Measurements from ENCODE around the gene TMEM53.

The TMEM53 gene

DNA sequence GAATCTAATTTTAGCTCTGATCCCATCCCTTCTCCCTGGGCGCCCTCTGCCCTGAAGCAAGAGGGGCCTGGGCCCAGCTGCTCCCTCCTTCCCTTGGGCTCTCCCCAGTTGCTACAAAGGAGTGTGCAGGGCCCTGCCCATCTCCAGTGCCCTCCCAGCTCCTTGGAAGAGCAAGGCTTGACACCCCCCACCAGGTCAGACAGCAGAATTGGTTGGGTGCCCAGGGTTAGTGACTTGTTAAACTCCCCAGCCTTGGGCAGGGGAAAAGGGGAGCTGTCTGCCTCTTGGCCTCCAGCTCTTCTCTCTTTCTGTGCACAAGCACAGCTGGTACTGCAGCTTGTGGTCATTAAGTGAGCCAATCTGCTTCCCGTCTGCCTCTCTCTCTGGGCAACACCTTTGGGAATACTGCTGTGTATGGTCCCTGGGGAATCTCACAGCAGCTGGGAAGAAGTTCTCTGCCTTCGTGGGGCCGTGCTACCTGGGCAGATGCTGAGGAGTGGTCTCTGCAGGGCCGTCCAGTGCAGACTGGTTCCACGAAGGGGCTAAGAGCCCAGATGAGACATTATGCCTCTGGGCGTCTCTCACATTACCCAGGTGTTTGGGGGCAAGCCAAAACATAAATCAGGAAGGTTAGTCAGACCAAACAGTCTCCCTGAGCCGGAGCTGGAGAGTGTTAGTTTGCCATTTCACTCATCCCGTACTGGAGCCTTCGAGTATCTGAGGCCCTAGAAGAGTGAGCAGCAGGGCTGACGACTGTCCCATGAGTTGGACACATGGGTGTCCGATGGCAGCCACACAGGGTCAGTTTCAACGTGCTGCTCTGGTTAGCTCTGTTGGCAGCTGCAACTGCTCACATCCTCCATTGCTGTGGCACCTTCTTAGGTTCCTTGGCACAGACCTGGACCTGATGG is 37.3 kb downstream of the TMEM53 start:
- no peak overlapping the region for H3K4me3 ChIP-seq (ENCODE audit: insufficient read depth, low read length, poor library complexity, severe bottlenecking)
- no peaks in the 10 kb centered on the region for H3K9me2 ChIP-seq (replicated peaks; ENCODE audit: insufficient read depth, low read length)
- TF ChIP-seq EZH2phosphoT487 (conservative IDR thresholded peaks at IDR 0.05; ENCODE audit: low read length) = no peak
- TF ChIP-seq, protein P1, sequence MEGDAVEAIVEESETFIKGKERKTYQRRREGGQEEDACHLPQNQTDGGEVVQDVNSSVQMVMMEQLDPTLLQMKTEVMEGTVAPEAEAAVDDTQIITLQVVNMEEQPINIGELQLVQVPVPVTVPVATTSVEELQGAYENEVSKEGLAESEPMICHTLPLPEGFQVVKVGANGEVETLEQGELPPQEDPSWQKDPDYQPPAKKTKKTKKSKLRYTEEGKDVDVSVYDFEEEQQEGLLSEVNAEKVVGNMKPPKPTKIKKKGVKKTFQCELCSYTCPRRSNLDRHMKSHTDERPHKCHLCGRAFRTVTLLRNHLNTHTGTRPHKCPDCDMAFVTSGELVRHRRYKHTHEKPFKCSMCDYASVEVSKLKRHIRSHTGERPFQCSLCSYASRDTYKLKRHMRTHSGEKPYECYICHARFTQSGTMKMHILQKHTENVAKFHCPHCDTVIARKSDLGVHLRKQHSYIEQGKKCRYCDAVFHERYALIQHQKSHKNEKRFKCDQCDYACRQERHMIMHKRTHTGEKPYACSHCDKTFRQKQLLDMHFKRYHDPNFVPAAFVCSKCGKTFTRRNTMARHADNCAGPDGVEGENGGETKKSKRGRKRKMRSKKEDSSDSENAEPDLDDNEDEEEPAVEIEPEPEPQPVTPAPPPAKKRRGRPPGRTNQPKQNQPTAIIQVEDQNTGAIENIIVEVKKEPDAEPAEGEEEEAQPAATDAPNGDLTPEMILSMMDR (IDR thresholded peaks at IDR 0.05; ENCODE audit: insufficient read depth, low read length, poor library complexity, severe bottlenecking) = no peak
- H3K79me2 ChIP-seq (ENCODE audit: insufficient read depth, low read length) = peaks cover 11% of the 10 kb centered on the region; the same call in 1 of the 2 replicates
- H3K9me3 ChIP-seq (ENCODE audit: insufficient read depth, low read length) = no peaks in the 10 kb centered on the region
- H3F3A ChIP-seq (ENCODE audit: insufficient read depth) = no peaks in the 10 kb centered on the region
- H3K9ac ChIP-seq (ENCODE audit: low read length) = no peak overlapping the region
- H2AFZ ChIP-seq (ENCODE audit: low read depth, low read length, severe bottlenecking) = no peak overlapping the region
- H3K4me2 ChIP-seq (ENCODE audit: low read depth, low read length, poor library complexity, severe bottlenecking) = no peak overlapping the region
- no peaks in the 10 kb centered on the region for H4K20me1 ChIP-seq (ENCODE audit: low read depth, low read length)
- no peaks in the 10 kb centered on the region for H3K36me3 ChIP-seq (ENCODE audit: low read length)
- H3K27me3 ChIP-seq (ENCODE audit: low read length) = no peaks in the 10 kb centered on the region
- H3K27ac ChIP-seq (ENCODE audit: low read depth, low read length) = no peak overlapping the region

DNA sequence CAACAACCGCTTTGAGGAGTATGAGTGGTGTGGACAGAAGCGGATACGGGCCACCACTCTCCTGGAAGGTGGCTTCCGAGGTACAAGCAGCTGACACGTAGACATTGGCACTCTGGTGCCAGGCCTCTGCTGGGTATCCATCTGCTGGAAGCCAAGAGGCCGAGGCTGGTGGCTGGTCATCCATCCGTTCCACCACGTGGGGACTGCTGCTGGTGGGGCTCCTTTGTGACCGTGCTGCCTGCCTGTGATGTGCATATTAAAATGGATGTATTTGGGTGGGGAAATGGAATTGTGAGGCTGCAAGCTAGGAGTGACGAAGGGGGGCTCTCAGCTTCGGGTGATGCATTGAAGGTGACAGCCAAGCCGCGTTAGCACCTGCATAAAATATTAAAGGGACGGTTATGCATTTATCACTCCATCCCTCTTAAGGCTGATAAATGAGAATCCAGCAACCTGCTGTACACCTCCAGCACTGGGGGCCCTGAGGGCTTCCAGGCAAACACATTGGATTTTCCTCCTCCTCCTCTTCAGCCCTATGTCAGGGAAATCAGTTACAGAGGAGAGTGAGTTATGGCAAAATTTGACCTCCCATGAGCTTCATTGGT is 38.1 kb downstream of the TMEM53 start:
- no peaks in the 10 kb centered on the region for H3K9me3 ChIP-seq (ENCODE audit: insufficient read depth, low read length)
- H3K9me2 ChIP-seq (replicated peaks; ENCODE audit: insufficient read depth, low read length) = no peaks in the 10 kb centered on the region
- peaks cover 11% of the 10 kb centered on the region; the same call in 1 of the 2 replicates for H3K79me2 ChIP-seq (ENCODE audit: insufficient read depth, low read length)
- no peak overlapping the region for H2AFZ ChIP-seq (ENCODE audit: low read depth, low read length, severe bottlenecking)
- no peaks in the 10 kb centered on the region for H3K27me3 ChIP-seq (ENCODE audit: low read length)
- H3F3A ChIP-seq (ENCODE audit: insufficient read depth) = 0 out of 2 replicates have a peak, but pooled peaks cover 1% of the 10 kb centered on the region
- H4K20me1 ChIP-seq (ENCODE audit: low read depth, low read length) = no peaks in the 10 kb centered on the region
- no peak overlapping the region for H3K27ac ChIP-seq (ENCODE audit: low read depth, low read length)
- no peak overlapping the region for H3K4me2 ChIP-seq (ENCODE audit: low read depth, low read length, poor library complexity, severe bottlenecking)
- no peak overlapping the region for H3K4me3 ChIP-seq (ENCODE audit: insufficient read depth, low read length, poor library complexity, severe bottlenecking)
- H3K36me3 ChIP-seq (ENCODE audit: low read length) = no peaks in the 10 kb centered on the region
- no peak for TF ChIP-seq EZH2phosphoT487 (conservative IDR thresholded peaks at IDR 0.05; ENCODE audit: low read length)
- TF ChIP-seq, protein P1 (IDR thresholded peaks at IDR 0.05; ENCODE audit: insufficient read depth, low read length, poor library complexity, severe bottlenecking) = no peak
- H3K9ac ChIP-seq (ENCODE audit: low read length) = no peak overlapping the region

GRCh38 chr1:44635439-44635838 is 38.8 kb downstream of the TMEM53 start:
- Histone ChIP-seq H2AFZ (ENCODE audit: low read depth, low read length, severe bottlenecking) (no peak overlapping the region), H3K9me2 (replicated peaks; ENCODE audit: insufficient read depth, low read length) (no peaks in the 10 kb centered on the region), H3K4me3 (ENCODE audit: insufficient read depth, low read length, poor library complexity, severe bottlenecking) (no peak overlapping the region), H3K9me3 (ENCODE audit: insufficient read depth, low read length) (no peaks in the 10 kb centered on the region), H3K36me3 (ENCODE audit: low read length) (no peaks in the 10 kb centered on the region), H3F3A (ENCODE audit: insufficient read depth) (0 out of 2 replicates have a peak, but pooled peaks cover 5% of the 10 kb centered on the region), H4K20me1 (ENCODE audit: low read depth, low read length) (no peaks in the 10 kb centered on the region), H3K27me3 (ENCODE audit: low read length) (no peaks in the 10 kb centered on the region), H3K27ac (ENCODE audit: low read depth, low read length) (no peak overlapping the region), H3K9ac (ENCODE audit: low read length) (no peak overlapping the region), H3K79me2 (ENCODE audit: insufficient read depth, low read length) (peaks cover 11% of the 10 kb centered on the region; the same call in 1 of the 2 replicates), H3K4me2 (ENCODE audit: low read depth, low read length, poor library complexity, severe bottlenecking) (no peak overlapping the region)
- TF ChIP-seq, protein P1 (IDR thresholded peaks at IDR 0.05; ENCODE audit: insufficient read depth, low read length, poor library complexity, severe bottlenecking) = no peak
- TF ChIP-seq EZH2phosphoT487 (conservative IDR thresholded peaks at IDR 0.05; ENCODE audit: low read length) = no peak

All from SU-DHL-6 (cell line).